HG03025 (cell line): ENCODE measurements around the gene CLDN5.

ENCODE experiments used
- ATAC-seq: cut with Tn5 transposase; IDR thresholded peaks from one replicate; pipeline ENCODE4 v1.9.1; 2021; ENCODE audit warnings: mild to moderate bottlenecking, moderate library complexity; ENCODE audit not compliant: unreplicated experiment, low FRiP score

The CLDN5 gene

GRCh38 chr22:19507534-19507861 lies 16.7 kb downstream of the CLDN5 start:
- no peak for ATAC-seq

- ATAC-seq: no peak
Measured at GRCh38 chr22:19506212-19506611, 18.0 kb downstream of the CLDN5 start.

- ATAC-seq: no peak
Measured at GRCh38 chr22:19505735-19506126, 18.5 kb downstream of the CLDN5 start.

GRCh38 chr22:19504900-19505734 lies 19.1 kb downstream of the CLDN5 start:
- no peak for ATAC-seq

- ATAC-seq: no peak
Measured at GRCh38 chr22:19503869-19504268, 20.3 kb downstream of the CLDN5 start.

GRCh38 chr22:19503367-19503766 lies 20.8 kb downstream of the CLDN5 start:
- no peak for ATAC-seq

- no peak for ATAC-seq
Measured at GRCh38 chr22:19501897-19502447, 22.2 kb downstream of the CLDN5 start.

- no peak for ATAC-seq
Measured at GRCh38 chr22:19499880-19500242, 24.3 kb downstream of the CLDN5 start.

GRCh38 chr22:19499236-19499879 lies 24.9 kb downstream of the CLDN5 start:
- ATAC-seq: no peak

GRCh38 chr22:19498866-19499190 lies 25.4 kb downstream of the CLDN5 start:
- ATAC-seq: no peak

GRCh38 chr22:19498154-19498865 lies 25.9 kb downstream of the CLDN5 start:
- ATAC-seq: no peak

GRCh38 chr22:19497245-19497644 lies 27.0 kb downstream of the CLDN5 start:
- ATAC-seq: no peak

GRCh38 chr22:19496324-19496630 lies 27.9 kb downstream of the CLDN5 start:
- no peak for ATAC-seq

GRCh38 chr22:19495562-19496323 lies 28.5 kb downstream of the CLDN5 start:
- ATAC-seq: no peak

- ATAC-seq: no peak
Measured at GRCh38 chr22:19494676-19495173, 29.5 kb downstream of the CLDN5 start.

GRCh38 chr22:19494001-19494560 lies 30.1 kb downstream of the CLDN5 start:
- ATAC-seq: no peak

- ATAC-seq: no peak
Measured at GRCh38 chr22:19492504-19493174, 31.6 kb downstream of the CLDN5 start.

GRCh38 chr22:19490628-19491230 lies 33.5 kb downstream of the CLDN5 start:
- ATAC-seq: no peak
